ENCODE results near the gene VPS37C. TPM values are rescaled to one million over a fixed set of nuclear protein-coding genes. Genes with fewer than 3 reads are reported as not detected.
A peak's percentile ranks its signal among the peaks of the same experiment; 100 is the strongest.

Gene VPS37C
- total and polyA plus RNA-seq, 2 of the 13 experiments (the other 11 are each of a cell fraction or from before 2014, with no cell fraction given): 7.5 to 8.8 TPM

DNA sequence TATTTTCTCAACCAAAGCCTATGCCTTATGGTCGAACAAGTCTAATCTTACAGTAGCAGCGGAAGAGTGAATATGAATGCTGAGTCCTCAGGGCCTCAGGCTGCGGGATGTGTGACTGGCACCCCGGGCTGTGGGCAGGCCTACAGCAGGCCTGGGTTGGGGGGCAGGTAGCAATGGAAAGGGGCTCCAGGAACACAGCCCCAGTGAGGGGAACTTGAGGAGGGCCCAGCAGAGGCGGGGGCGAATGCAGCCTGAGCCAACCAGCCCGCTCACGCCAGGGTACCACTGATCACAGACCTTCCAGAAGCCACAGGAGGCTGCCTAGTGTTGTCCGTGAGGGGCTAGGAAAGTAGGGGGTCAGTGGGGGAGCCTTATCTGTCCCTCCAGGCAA is 70.2 kb downstream of the VPS37C start (continued):
- TF ChIP-seq, protein P1, sequence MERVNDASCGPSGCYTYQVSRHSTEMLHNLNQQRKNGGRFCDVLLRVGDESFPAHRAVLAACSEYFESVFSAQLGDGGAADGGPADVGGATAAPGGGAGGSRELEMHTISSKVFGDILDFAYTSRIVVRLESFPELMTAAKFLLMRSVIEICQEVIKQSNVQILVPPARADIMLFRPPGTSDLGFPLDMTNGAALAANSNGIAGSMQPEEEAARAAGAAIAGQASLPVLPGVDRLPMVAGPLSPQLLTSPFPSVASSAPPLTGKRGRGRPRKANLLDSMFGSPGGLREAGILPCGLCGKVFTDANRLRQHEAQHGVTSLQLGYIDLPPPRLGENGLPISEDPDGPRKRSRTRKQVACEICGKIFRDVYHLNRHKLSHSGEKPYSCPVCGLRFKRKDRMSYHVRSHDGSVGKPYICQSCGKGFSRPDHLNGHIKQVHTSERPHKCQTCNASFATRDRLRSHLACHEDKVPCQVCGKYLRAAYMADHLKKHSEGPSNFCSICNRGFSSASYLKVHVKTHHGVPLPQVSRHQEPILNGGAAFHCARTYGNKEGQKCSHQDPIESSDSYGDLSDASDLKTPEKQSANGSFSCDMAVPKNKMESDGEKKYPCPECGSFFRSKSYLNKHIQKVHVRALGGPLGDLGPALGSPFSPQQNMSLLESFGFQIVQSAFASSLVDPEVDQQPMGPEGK (CRISPR knock-in tag; IDR thresholded peaks at IDR 0.05): no peak
- TF ChIP-seq CBX1 (IDR thresholded peaks at IDR 0.05; ENCODE audit: low read depth): no peak
- TF ChIP-seq DBP (CRISPR knock-in tag; IDR thresholded peaks at IDR 0.05; ENCODE audit: not compliant biosample characterization): no peak
- TF ChIP-seq, protein P2, sequence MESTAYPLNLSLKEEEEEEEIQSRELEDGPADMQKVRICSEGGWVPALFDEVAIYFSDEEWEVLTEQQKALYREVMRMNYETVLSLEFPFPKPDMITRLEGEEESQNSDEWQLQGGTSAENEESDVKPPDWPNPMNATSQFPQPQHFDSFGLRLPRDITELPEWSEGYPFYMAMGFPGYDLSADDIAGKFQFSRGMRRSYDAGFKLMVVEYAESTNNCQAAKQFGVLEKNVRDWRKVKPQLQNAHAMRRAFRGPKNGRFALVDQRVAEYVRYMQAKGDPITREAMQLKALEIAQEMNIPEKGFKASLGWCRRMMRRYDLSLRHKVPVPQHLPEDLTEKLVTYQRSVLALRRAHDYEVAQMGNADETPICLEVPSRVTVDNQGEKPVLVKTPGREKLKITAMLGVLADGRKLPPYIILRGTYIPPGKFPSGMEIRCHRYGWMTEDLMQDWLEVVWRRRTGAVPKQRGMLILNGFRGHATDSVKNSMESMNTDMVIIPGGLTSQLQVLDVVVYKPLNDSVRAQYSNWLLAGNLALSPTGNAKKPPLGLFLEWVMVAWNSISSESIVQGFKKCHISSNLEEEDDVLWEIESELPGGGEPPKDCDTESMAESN (CRISPR knock-in tag; conservative IDR thresholded peaks at IDR 0.05): no peak

- Histone ChIP-seq H2AFZ (ENCODE audit: low read length) (no peak overlapping the region), H3K27ac (ENCODE audit: extremely low read length, insufficient read depth, low read length) (no peak overlapping the region), H4K20me1 (ENCODE audit: insufficient read depth, low read length) (no peaks in the 10 kb centered on the region), H3K4me2 (ENCODE audit: low read depth, low read length) (no peak overlapping the region), H3K9me3 (ENCODE audit: low read length) (no peaks in the 10 kb centered on the region), H3K4me1 (ENCODE audit: insufficient read depth, low read length) (no peaks in the 10 kb centered on the region), H3K79me2 (ENCODE audit: insufficient read depth, low read length) (no peaks in the 10 kb centered on the region), H3K9ac (ENCODE audit: insufficient read depth, low read depth, low read length) (no peak overlapping the region), H3K36me3 (replicated peaks in 1 of 2; ENCODE audit: control insufficient read depth in 1 of 2, insufficient read depth in 2 of 2, low read length in 2 of 2) (no peaks in the 10 kb centered on the region), H3K27me3 (ENCODE audit: control insufficient read depth in 1 of 2, insufficient read depth in 2 of 2, low read length in 2 of 2) (no peaks in the 10 kb centered on the region; a peak in 1 of 5 replicates), H3K4me3 (replicated peaks in 1 of 3; ENCODE audit: insufficient read depth in 1 of 3, low read depth in 2 of 3, low read length in 3 of 3) (no peak overlapping the region)
- DNase-seq (ENCODE audit: low spot score) (no peak), ATAC-seq (no peak), FAIRE-seq (no peak)
- ChIA-PET CTCF (ENCODE audit: low intra/inter-chr PET ratio, low total read pairs) (no interaction called here), POLR2A (no interaction called here)
- TF ChIP-seq ZNF768 (CRISPR knock-in tag; IDR thresholded peaks at IDR 0.05) (peak; percentile 52; the same call in 1 of the 2 replicates), IRX3 (CRISPR knock-in tag; IDR thresholded peaks at IDR 0.05; ENCODE audit: borderline replicate concordance, low read depth) (no peak), ZNF749 (CRISPR knock-in tag; IDR thresholded peaks at IDR 0.05; ENCODE audit: borderline replicate concordance) (no peak)
- TF ChIP-seq, protein P3, sequence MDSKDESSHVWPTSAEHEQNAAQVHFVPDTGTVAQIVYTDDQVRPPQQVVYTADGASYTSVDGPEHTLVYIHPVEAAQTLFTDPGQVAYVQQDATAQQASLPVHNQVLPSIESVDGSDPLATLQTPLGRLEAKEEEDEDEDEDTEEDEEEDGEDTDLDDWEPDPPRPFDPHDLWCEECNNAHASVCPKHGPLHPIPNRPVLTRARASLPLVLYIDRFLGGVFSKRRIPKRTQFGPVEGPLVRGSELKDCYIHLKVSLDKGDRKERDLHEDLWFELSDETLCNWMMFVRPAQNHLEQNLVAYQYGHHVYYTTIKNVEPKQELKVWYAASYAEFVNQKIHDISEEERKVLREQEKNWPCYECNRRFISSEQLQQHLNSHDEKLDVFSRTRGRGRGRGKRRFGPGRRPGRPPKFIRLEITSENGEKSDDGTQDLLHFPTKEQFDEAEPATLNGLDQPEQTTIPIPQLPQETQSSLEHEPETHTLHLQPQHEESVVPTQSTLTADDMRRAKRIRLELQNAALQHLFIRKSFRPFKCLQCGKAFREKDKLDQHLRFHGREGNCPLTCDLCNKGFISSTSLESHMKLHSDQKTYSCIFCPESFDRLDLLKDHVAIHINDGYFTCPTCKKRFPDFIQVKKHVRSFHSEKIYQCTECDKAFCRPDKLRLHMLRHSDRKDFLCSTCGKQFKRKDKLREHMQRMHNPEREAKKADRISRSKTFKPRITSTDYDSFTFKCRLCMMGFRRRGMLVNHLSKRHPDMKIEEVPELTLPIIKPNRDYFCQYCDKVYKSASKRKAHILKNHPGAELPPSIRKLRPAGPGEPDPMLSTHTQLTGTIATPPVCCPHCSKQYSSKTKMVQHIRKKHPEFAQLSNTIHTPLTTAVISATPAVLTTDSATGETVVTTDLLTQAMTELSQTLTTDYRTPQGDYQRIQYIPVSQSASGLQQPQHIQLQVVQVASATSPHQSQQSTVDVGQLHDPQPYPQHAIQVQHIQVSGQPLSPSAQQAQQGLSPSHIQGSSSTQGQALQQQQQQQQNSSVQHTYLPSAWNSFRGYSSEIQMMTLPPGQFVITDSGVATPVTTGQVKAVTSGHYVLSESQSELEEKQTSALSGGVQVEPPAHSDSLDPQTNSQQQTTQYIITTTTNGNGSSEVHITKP (CRISPR knock-in tag; IDR thresholded peaks at IDR 0.05; ENCODE audit: low read depth): no peak
- intact Hi-C loops (cut with micrococcal nuclease; ENCODE audit: unreplicated experiment): no loop called here
- WGBS (ENCODE audit: low lambda C conversion rate): 55% methylated on average over 5 of the region's 12 CpGs
- in situ Hi-C loops (cut with HindIII; ENCODE audit: extremely low pct_ligation_motif_present, low pct_unique_long_range_greater_than_20kb): no loop called here
- BruUV-seq (replicated peaks): no TSS peak
These were observed 70.7 kb downstream of the VPS37C start for GRCh38 chr11:61090521-61090920.

Data from HepG2 (cell line).